Spleen (tissue), 11 donors: ENCODE data around the gene SLC7A14. TPM values are rescaled to one million over a fixed set of nuclear protein-coding genes. Genes with fewer than 3 reads are reported as not detected.

Source experiments
- DNase-seq: peaks from one replicate; pipeline ENCODE4 v3.0.0-alpha.2; 2020
- H3K27ac ChIP-seq, 8 donors: fragments of 200-600 bp; sonication (generic) in 7 of 8; 1 replicate in 4 of 8; 2 replicates in 4 of 8; pipeline versions ENCODE4 v1.5.0 to v1.8.0; 2016 to 2021; ENCODE audit warnings: inconsistent platforms in 4 of 8, mild to moderate bottlenecking in 4 of 8, moderate library complexity in 1 of 8
- H3K27me3 ChIP-seq, 7 donors: fragments of 200-600 bp; sonication (generic) in 6 of 7; replicated peaks in 1 of 7; 1 replicate in 4 of 7; 2 replicates in 3 of 7; pipeline versions ENCODE4 v1.5.0 to v1.8.0; 2016 to 2021; ENCODE audit warnings: inconsistent platforms in 3 of 7, mild to moderate bottlenecking in 1 of 7
- H3K36me3 ChIP-seq, 6 donors: fragments of 200-600 bp; sonication (generic) in 5 of 6; 1 replicate in 4 of 6; 2 replicates in 2 of 6; pipeline versions ENCODE4 v1.5.0 to v1.8.0; 2016 to 2021; ENCODE audit warnings: inconsistent platforms in 2 of 6
- H3K4me1 ChIP-seq, 6 donors: fragments of 200-600 bp; sonication (generic) in 5 of 6; 1 replicate in 3 of 6; 2 replicates in 3 of 6; pipeline versions ENCODE4 v1.5.0 to v1.8.0; 2016 to 2021; ENCODE audit warnings: inconsistent platforms in 3 of 6
- H3K4me3 ChIP-seq, 8 donors: fragments of 200-600 bp; sonication (generic) in 7 of 8; 1 replicate in 4 of 8; 2 replicates in 4 of 8; pipeline versions ENCODE4 v1.5.0 to v1.8.0; 2016 to 2021; ENCODE audit warnings: inconsistent platforms in 4 of 8, mild to moderate bottlenecking in 4 of 8, moderate library complexity in 2 of 8
- H3K9me3 ChIP-seq, 8 donors: fragments of 200-600 bp; sonication (generic) in 7 of 8; 1 replicate in 4 of 8; 2 replicates in 4 of 8; pipeline versions ENCODE4 v1.5.0 to v1.8.0; 2016 to 2021; ENCODE audit warnings: inconsistent platforms in 4 of 8
- CTCF ChIP-seq, 11 experiments: fragments of 200-600 bp in 7 of 11; fragments of 450-650 bp in 4 of 11; sonication (generic) in 4 of 11; IDR thresholded peaks in 8 of 11; conservative IDR thresholded peaks in 3 of 11; 1 replicate in 7 of 11; 2 replicates in 4 of 11; pipeline versions ENCODE4 v1.4.0 to v1.8.0; 2016 to 2021; ENCODE audit warnings: antibody characterized with exemption in 11 of 11, inconsistent platforms in 4 of 11, mild to moderate bottlenecking in 1 of 11
- POLR2A ChIP-seq, 3 donors: fragments of 450-650 bp; IDR thresholded peaks; one replicate each; pipeline ENCODE4 v1.5.1; 2017; ENCODE audit warnings: antibody characterized with exemption in 3 of 3, mild to moderate bottlenecking in 1 of 3
- POLR2AphosphoS5 ChIP-seq, 3 donors: sonication (generic); formaldehyde crosslinking; IDR thresholded peaks; one replicate each; pipeline ENCODE4 v1.5.1; 2017; ENCODE audit warnings: antibody characterized with exemption in 3 of 3
- WGBS, 5 donors: extraction: QIAGEN DNeasy Blood & Tissue Kit in 3 of 5; methylation state at CpG; one replicate each; pipeline versions ENCODE4 v1.1.5 to v1.1.7; 2013 to 2018; 5-methylcytosine and 5-hydroxymethylcytosine counted together
- intact Hi-C: fragments of 100-400 bp; cut with DNase I; formaldehyde crosslinking; loops from one replicate; pipeline ENCODE4 v1.15.0; 2023; ENCODE audit warnings: low total_unique reads
- polyA plus RNA-seq, 3 donors: library from polyadenylated mRNA; stranded (reverse); fragments of 200-250 nt; gene quantifications; one replicate each; pipeline ENCODE4 v1.2.1, GENCODE V29; 2013
- total RNA-seq, 7 donors: library from RNA; depleted of rRNA in 3 of 7; stranded (reverse); fragments of >200 nt in 3 of 7; fragmentation: NEBNext Ultra II Directional in 4 of 7; extraction: Animal tissue kit (Norgen Biotek cat#: 25700) in 4 of 7; gene quantifications; one replicate each; pipeline versions ENCODE4 v1.1.0 to v1.2.1, GENCODE V29; 2016 to 2021
- donor health status: healthy with polysubstance abuse.
- donor health status: DM: no; HTN: no; CAD: no; lungs with moderate emphysema.
- donor health status: DM: no; HTN: no; CAD: no.
- donor health status: Bipolar disorder and iron deficiency.
- donor health status: healthy.
- donor health status: DM: no; HTN: no; CAD: no.
- donor health status: DM: yes; HTN: yes; CAD: no.

Gene SLC7A14
- total and polyA plus RNA-seq, 10 donors, result under 0.01 TPM; not detected in 9

GRCh38 chr3:170418422-170419398, 167.2 kb downstream of the SLC7A14 start, which contains the start of gene CLDN11:
CLDN11 (plus strand) TSS chr3:170418868; CDS start chr3:170419067, 199 bp downstream.
- Histone ChIP-seq H3K9me3 (no peaks in the 10 kb centered on the region), H3K4me1 (peaks cover 7 to 44% (median 29%) of the 10 kb centered on the region in 6 donors), H3K4me3 (peak within 1 kb of the TSS; percentile 40 to 66 (median 50)), H3K27ac (peak within 1 kb of the TSS; percentile 29 to 80 (median 70)), H3K36me3 (no peaks in the 10 kb centered on the region), H3K27me3 (peaks cover 0 to 37% (median 23%) of the 10 kb centered on the region in 7 donors)
- TF ChIP-seq POLR2A (IDR thresholded peaks at IDR 0.05) (no peak), CTCF (IDR thresholded peaks at IDR 0.05 in 8 of 11, conservative IDR thresholded peaks at IDR 0.05 in 3 of 11) (peak in 1 of 11 experiments; percentile 6), POLR2AphosphoS5 (IDR thresholded peaks at IDR 0.05) (peak in 2 of 3 donors; percentile 21 to 22)
- intact Hi-C loops, result no loop called here
- DNase-seq, result no peak
- WGBS, 5 donors, result 3 to 10% (median 7%) methylated on average over 26 to 79 of the region's 79 CpGs

- intact Hi-C loops, result no loop called here
- no peak for TF ChIP-seq POLR2A (IDR thresholded peaks at IDR 0.05)
- no peak for TF ChIP-seq CTCF (IDR thresholded peaks at IDR 0.05 in 8 of 11, conservative IDR thresholded peaks at IDR 0.05 in 3 of 11)
- no peak for TF ChIP-seq POLR2AphosphoS5 (IDR thresholded peaks at IDR 0.05)
- no peak for DNase-seq
- Histone ChIP-seq H3K27me3 (peaks cover 0 to 37% (median 23%) of the 10 kb centered on the region in 7 donors), H3K36me3 (no peaks in the 10 kb centered on the region), H3K4me3 (no peak overlapping the region), H3K4me1 (peaks cover 7 to 43% (median 29%) of the 10 kb centered on the region in 6 donors), H3K9me3 (no peaks in the 10 kb centered on the region), H3K27ac (no peak overlapping the region)
- 45 to 67% (median 51%) methylated on average over 1 of the region's 1 CpG for WGBS, 5 donors
Measured at GRCh38 chr3:170417090-170417489, 168.8 kb downstream of the SLC7A14 start.

GRCh38 chr3:170414202-170414663, 171.6 kb downstream of the SLC7A14 start:
- DNase-seq, result no peak
- H3K4me1 ChIP-seq, result peaks cover under 1 to 15% (median 12%) of the 10 kb centered on the region in 6 donors
- H3K36me3 ChIP-seq, result no peaks in the 10 kb centered on the region
- H3K9me3 ChIP-seq, result no peaks in the 10 kb centered on the region
- whole genome bisulfite sequencing, 5 donors, result 34 to 40% (median 36%) methylated on average over 5 of the region's 5 CpGs
- no peak overlapping the region for H3K27ac ChIP-seq
- H3K4me3 ChIP-seq, result no peak overlapping the region
- intact Hi-C loops, result loop anchor here (5.0 kb wide), 2 partner anchors 102 to 398 kb away; no protein-coding TSS in a partner anchor
- H3K27me3 ChIP-seq, result peaks cover 0 to 18% (median 14%) of the 10 kb centered on the region in 7 donors
- no peak for TF ChIP-seq POLR2A (IDR thresholded peaks at IDR 0.05)
- TF ChIP-seq CTCF (IDR thresholded peaks at IDR 0.05 in 8 of 11, conservative IDR thresholded peaks at IDR 0.05 in 3 of 11), result peak in 10 of 11 experiments; percentile 54 to 86 (median 78)

GRCh38 chr3:170413291-170413690, 172.6 kb downstream of the SLC7A14 start:
- Histone ChIP-seq H3K4me1 (peaks cover 0 to 5% (median 3%) of the 10 kb centered on the region in 6 donors), H3K27me3 (peaks cover 0 to 9% (median 4%) of the 10 kb centered on the region in 7 donors), H3K4me3 (no peak overlapping the region), H3K27ac (no peak overlapping the region), H3K9me3 (no peaks in the 10 kb centered on the region), H3K36me3 (no peaks in the 10 kb centered on the region)
- DNase-seq, result no peak
- 94 to 98% (median 96%) methylated on average over 4 of the region's 4 CpGs for WGBS, 5 donors
- intact Hi-C loops, result loop anchor here (5.0 kb wide), 2 partner anchors 101 to 399 kb away; no protein-coding TSS in a partner anchor
- TF ChIP-seq POLR2A (IDR thresholded peaks at IDR 0.05) (no peak), CTCF (IDR thresholded peaks at IDR 0.05 in 8 of 11, conservative IDR thresholded peaks at IDR 0.05 in 3 of 11) (no peak), POLR2AphosphoS5 (IDR thresholded peaks at IDR 0.05) (no peak)
